MM.1S (cell line): ENCODE measurements around the gene DNAJB5.

Experiments
- DNase-seq: peaks from one replicate; pipeline ENCODE4 v3.0.0-alpha.2; 2015
- H2AFZ ChIP-seq: fragments of 300-600 bp; sonication (generic); 2 replicates; pipeline ENCODE4 v1.6.0; 2016; ENCODE audit warnings: antibody characterized with exemption, low read length
- H3F3A ChIP-seq: fragments of 300-600 bp; sonication (generic); 2 replicates; pipeline ENCODE4 v1.6.1; 2016; ENCODE audit warnings: mild to moderate bottlenecking, antibody characterized with exemption, low read length, moderate library complexity, mixed read lengths; ENCODE audit not compliant: insufficient read depth
- H3K27ac ChIP-seq: fragments of 300-600 bp; sonication (generic); 2 replicates; pipeline ENCODE4 v1.5.1; 2016; ENCODE audit warnings: mild to moderate bottlenecking, low read length
- H3K27me3 ChIP-seq: fragments of 300-600 bp; sonication (generic); replicated peaks from 2 replicates; pipeline ENCODE4 v1.6.0; 2016; ENCODE audit warnings: low read length; ENCODE audit not compliant: insufficient read depth
- H3K36me3 ChIP-seq: fragments of 300-600 bp; sonication (generic); replicated peaks from 2 replicates; pipeline ENCODE4 v1.6.1; 2016; ENCODE audit warnings: mild to moderate bottlenecking, low read length, mixed read lengths; ENCODE audit not compliant: insufficient read depth
- H3K4me1 ChIP-seq: fragments of 300-600 bp; sonication (generic); 2 replicates; pipeline ENCODE4 v1.6.1; 2016; ENCODE audit warnings: low read length, mixed read lengths
- H3K4me2 ChIP-seq: fragments of 300-600 bp; sonication (generic); 2 replicates; pipeline ENCODE4 v1.6.0; 2016; ENCODE audit warnings: low read depth, low read length
- H3K4me3 ChIP-seq: fragments of 300-600 bp; sonication (generic); 2 replicates; pipeline ENCODE4 v1.5.1; 2016; ENCODE audit warnings: low read length, mixed read lengths
- H3K79me2 ChIP-seq: fragments of 300-600 bp; sonication (generic); 2 replicates; pipeline ENCODE4 v1.6.1; 2016; ENCODE audit warnings: mixed run types, low read length, mixed read lengths
- H3K9ac ChIP-seq: fragments of 300-600 bp; sonication (generic); 2 replicates; pipeline ENCODE4 v1.6.1; 2016; ENCODE audit warnings: low read length, mixed read lengths
- H3K9me2 ChIP-seq: fragments of 300-600 bp; sonication (generic); replicated peaks from 2 replicates; pipeline ENCODE4 v1.6.1; 2016; ENCODE audit warnings: mild to moderate bottlenecking, low read length, mixed read lengths; ENCODE audit not compliant: insufficient read depth
- H3K9me3 ChIP-seq: fragments of 300-600 bp; sonication (generic); replicated peaks from 2 replicates; pipeline ENCODE4 v1.6.1; 2016; ENCODE audit warnings: mild to moderate bottlenecking, low read length, mixed read lengths; ENCODE audit not compliant: insufficient read depth
- H4K20me1 ChIP-seq: fragments of 300-600 bp; sonication (generic); 2 replicates; pipeline ENCODE4 v1.6.1; 2016; ENCODE audit warnings: mild to moderate bottlenecking, low read length, moderate library complexity, mixed read lengths; ENCODE audit not compliant: insufficient read depth
- CTCF ChIP-seq: fragments of 300-600 bp; sonication (generic); IDR thresholded peaks from 2 replicates; pipeline ENCODE4 v1.5.1; 2016; ENCODE audit warnings: antibody characterized with exemption, low read length, mixed read lengths
- EZH2 ChIP-seq: fragments of 300-600 bp; sonication (generic); optimal IDR thresholded peaks from 2 replicates; pipeline ENCODE3; 2017; ENCODE audit warnings: low read depth, mild to moderate bottlenecking, antibody characterized with exemption, low read length, mixed read lengths
- EZH2phosphoT487 ChIP-seq: fragments of 300-600 bp; sonication (generic); IDR thresholded peaks from 2 replicates; pipeline ENCODE4 v1.6.1; 2018; ENCODE audit warnings: antibody characterized with exemption, low read length

The DNAJB5 gene

GRCh38 chr9:35035851-35036701 is 46.5 kb downstream of the DNAJB5 start:
- Histone ChIP-seq H3K27ac (no peak overlapping the region), H3K9me2 (no peaks in the 10 kb centered on the region), H2AFZ (no peak overlapping the region), H3K79me2 (no peaks in the 10 kb centered on the region), H3K4me3 (no peak overlapping the region), H3F3A (0 out of 2 replicates have a peak, but pooled peaks cover 6% of the 10 kb centered on the region), H3K4me1 (no peaks in the 10 kb centered on the region), H3K4me2 (no peak overlapping the region), H3K9ac (no peak overlapping the region), H3K36me3 (no peaks in the 10 kb centered on the region), H3K27me3 (no peaks in the 10 kb centered on the region), H3K9me3 (no peaks in the 10 kb centered on the region), H4K20me1 (no peaks in the 10 kb centered on the region)
- DNase-seq, result no peak
- TF ChIP-seq EZH2, result no peak
- TF ChIP-seq CTCF, result no peak
- TF ChIP-seq EZH2phosphoT487, result no peak

GRCh38 chr9:35042081-35042604 is 52.6 kb downstream of the DNAJB5 start:
- Histone ChIP-seq H3K79me2 (no peaks in the 10 kb centered on the region), H3K4me1 (no peaks in the 10 kb centered on the region), H3K27me3 (no peaks in the 10 kb centered on the region), H3F3A (peaks cover 6% of the 10 kb centered on the region; the same call in 1 of the 2 replicates), H3K4me2 (no peak overlapping the region), H3K36me3 (no peaks in the 10 kb centered on the region), H4K20me1 (no peaks in the 10 kb centered on the region), H3K4me3 (no peak overlapping the region), H3K9me2 (no peaks in the 10 kb centered on the region), H3K9me3 (no peaks in the 10 kb centered on the region), H2AFZ (no peak overlapping the region), H3K27ac (no peak overlapping the region), H3K9ac (no peak overlapping the region)
- TF ChIP-seq CTCF (no peak), EZH2phosphoT487 (no peak), EZH2 (no peak)
- DNase-seq, result no peak

- Histone ChIP-seq H3F3A (peaks cover 6% of the 10 kb centered on the region; the same call in 1 of the 2 replicates), H3K9me3 (no peaks in the 10 kb centered on the region), H3K27ac (no peak overlapping the region), H3K4me1 (no peaks in the 10 kb centered on the region), H3K79me2 (no peaks in the 10 kb centered on the region), H3K9ac (no peak overlapping the region), H3K36me3 (no peaks in the 10 kb centered on the region), H4K20me1 (no peaks in the 10 kb centered on the region), H3K9me2 (no peaks in the 10 kb centered on the region), H3K27me3 (no peaks in the 10 kb centered on the region), H3K4me3 (no peak overlapping the region), H2AFZ (no peak overlapping the region), H3K4me2 (no peak overlapping the region)
- TF ChIP-seq EZH2 (no peak), CTCF (no peak), EZH2phosphoT487 (no peak)
- no peak for DNase-seq
Measured at GRCh38 chr9:35042891-35043545, 53.5 kb downstream of the DNAJB5 start.
